GM23338 (cell line): ENCODE results near the gene BAIAP2. TPM values are rescaled to one million over a fixed set of nuclear protein-coding genes. Genes with fewer than 3 reads are reported as not detected.

ENCODE experiments used
- ATAC-seq: fragments of 200-7000 bp; cut with Tn5 transposase; 3 replicates; pipeline ENCODE4 v1.9.1; 2020
- DNase-seq: peaks from one replicate; pipeline ENCODE4 v3.0.0-alpha.2; 2015; ENCODE audit warnings: low spot score
- H2AFZ ChIP-seq: fragments of 200-600 bp; sonication (generic); 2 replicates; pipeline ENCODE4 v1.8.0; 2016; ENCODE audit warnings: antibody characterized with exemption, mild to moderate bottlenecking, moderate library complexity
- H3F3A ChIP-seq: fragments of 200-600 bp; sonication (generic); replicated peaks from 2 replicates; pipeline ENCODE4 v1.8.0; 2017; ENCODE audit warnings: antibody characterized with exemption, mixed run types, low read depth
- H3K27ac ChIP-seq: fragments of 200-600 bp; sonication (generic); 2 replicates; pipeline ENCODE4 v1.6.1; 2016; ENCODE audit warnings: low read depth
- H3K27me3 ChIP-seq: fragments of 200-600 bp; sonication (generic); 2 replicates; pipeline ENCODE4 v1.8.0; 2016; ENCODE audit warnings: mild to moderate bottlenecking, mixed run types, moderate library complexity; ENCODE audit not compliant: insufficient read depth
- H3K36me3 ChIP-seq: fragments of 200-600 bp; sonication (generic); 2 replicates; pipeline ENCODE4 v1.8.0; 2016; ENCODE audit warnings: mild to moderate bottlenecking; ENCODE audit not compliant: insufficient read depth
- H3K4me1 ChIP-seq: fragments of 200-600 bp; sonication (generic); 2 replicates; pipeline ENCODE4 v1.8.0; 2016; ENCODE audit warnings: mild to moderate bottlenecking, moderate library complexity; ENCODE audit not compliant: insufficient read depth
- H3K4me2 ChIP-seq: fragments of 200-600 bp; sonication (generic); 2 replicates; pipeline ENCODE4 v1.7.1; 2017; ENCODE audit warnings: mixed run types
- H3K4me3 ChIP-seq: fragments of 200-600 bp; sonication (generic); 2 replicates; pipeline ENCODE4 v1.6.1; 2016; ENCODE audit warnings: mixed run types
- H3K79me2 ChIP-seq: fragments of 200-600 bp; sonication (generic); replicated peaks from 2 replicates; pipeline ENCODE4 v1.8.0; 2017; ENCODE audit warnings: mild to moderate bottlenecking; ENCODE audit not compliant: insufficient read depth
- H3K9me2 ChIP-seq: fragments of 200-600 bp; sonication (generic); 2 replicates; pipeline ENCODE4 v1.8.0; 2017; ENCODE audit not compliant: insufficient read depth
- H4K20me1 ChIP-seq: fragments of 200-600 bp; sonication (generic); replicated peaks from 2 replicates; pipeline ENCODE4 v1.8.0; 2017; ENCODE audit warnings: mild to moderate bottlenecking; ENCODE audit not compliant: insufficient read depth
- H3K27ac Mint-ChIP-seq: 2 replicates; pipeline ENCODE4 v1.8.0; 2020; ENCODE audit warnings: inconsistent platforms, mild to moderate bottlenecking, moderate library complexity, mixed read lengths
- H3K27me3 Mint-ChIP-seq: 3 replicates; pipeline ENCODE4 v1.8.0; 2022; ENCODE audit warnings: low read depth, mild to moderate bottlenecking, moderate library complexity, mixed read lengths, inconsistent platforms; ENCODE audit not compliant: insufficient read depth, poor library complexity
- H3K36me3 Mint-ChIP-seq: 3 replicates; pipeline ENCODE4 v1.8.0; 2021; ENCODE audit warnings: low read depth, mild to moderate bottlenecking, inconsistent platforms, moderate library complexity, mixed read lengths
- H3K4me1 Mint-ChIP-seq: 3 replicates; pipeline ENCODE4 v1.8.0; 2020; ENCODE audit warnings: mild to moderate bottlenecking, inconsistent platforms, mixed read lengths
- H3K4me3 Mint-ChIP-seq: 3 replicates; pipeline ENCODE4 v1.8.0; 2021; ENCODE audit warnings: moderate library complexity, mild to moderate bottlenecking, inconsistent platforms, mixed read lengths
- H3K9me3 Mint-ChIP-seq: 3 replicates; pipeline ENCODE4 v1.8.0; 2020; ENCODE audit warnings: moderate library complexity, mild to moderate bottlenecking, inconsistent platforms, mixed read lengths
- EZH2 ChIP-seq: fragments of 200-600 bp; sonication (generic); IDR thresholded peaks from one replicate; pipeline ENCODE4 v1.8.0; 2017; ENCODE audit warnings: antibody characterized with exemption, mild to moderate bottlenecking, low read depth; ENCODE audit not compliant: unreplicated experiment
- EZH2phosphoT487 ChIP-seq: fragments of 200-600 bp; sonication (generic); IDR thresholded peaks from one replicate; pipeline ENCODE4 v1.8.1; 2018; ENCODE audit warnings: antibody characterized with exemption; ENCODE audit not compliant: unreplicated experiment
- JUNB ChIP-seq: IDR thresholded peaks from one replicate; pipeline ENCODE4 v1.6.1; 2016; ENCODE audit warnings: antibody characterized with exemption; ENCODE audit not compliant: unreplicated experiment
- NANOG ChIP-seq: IDR thresholded peaks from 2 replicates; pipeline ENCODE4 v1.6.1; 2016; ENCODE audit warnings: antibody characterized with exemption, borderline replicate concordance
- POLR2AphosphoS5 ChIP-seq: IDR thresholded peaks from 2 replicates; pipeline ENCODE4 v1.6.1; 2016; ENCODE audit warnings: antibody characterized with exemption, low read depth
- STAT1 ChIP-seq: IDR thresholded peaks from one replicate; pipeline ENCODE4 v1.6.1; 2016; ENCODE audit warnings: antibody characterized with exemption; ENCODE audit not compliant: unreplicated experiment
- ZNF114 ChIP-seq: fragments of 250-450 bp; sonication (Bioruptor Pico); IDR thresholded peaks from 2 replicates; pipeline ENCODE4 v1.5.0; 2020; ENCODE audit warnings: mild to moderate bottlenecking, moderate library complexity
- ZNF331 ChIP-seq: fragments of 250-450 bp; sonication (Bioruptor Pico); IDR thresholded peaks from 2 replicates; pipeline ENCODE4 v1.5.0; 2020; ENCODE audit warnings: low read depth, mild to moderate bottlenecking, moderate library complexity
- polyA plus RNA-seq: library from polyadenylated mRNA; unstranded; fragments of >200 nt; fragmentation: Nextera tagmentation; extraction: Ambion mirVana; gene quantifications from 2 replicates; pipeline ENCODE4 v1.2.1, GENCODE V29; 2016
- total RNA-seq: library from RNA; depleted of rRNA; stranded (reverse); fragments of >200 nt; shearing (Covaris generic); gene quantifications from 2 replicates; pipeline ENCODE4 v1.2.3, GENCODE V29; 2014
- TF ChIP-seq, protein P1 (sequence below): IDR thresholded peaks from 2 replicates; pipeline ENCODE4 v1.6.1; 2016; ENCODE audit warnings: antibody characterized with exemption
- TF ChIP-seq, protein P2 (sequence below): IDR thresholded peaks from one replicate; pipeline ENCODE4 v1.6.1; 2018; ENCODE audit warnings: antibody characterized with exemption; ENCODE audit not compliant: unreplicated experiment
- TF ChIP-seq, protein P3 (sequence below), 2 experiments: fragments of 200-600 bp in 1 of 2; sonication (generic) in 1 of 2; conservative IDR thresholded peaks; 2 replicates each; pipeline versions ENCODE4 v1.5.1 to v1.6.1; 2016 to 2017; ENCODE audit warnings: antibody characterized with exemption in 2 of 2, low read depth in 2 of 2, mild to moderate bottlenecking in 2 of 2, moderate library complexity in 1 of 2

BAIAP2 gene
- total and polyA plus RNA-seq, 2 experiments from 2014 or later: 21.7 to 22.7 TPM

DNA sequence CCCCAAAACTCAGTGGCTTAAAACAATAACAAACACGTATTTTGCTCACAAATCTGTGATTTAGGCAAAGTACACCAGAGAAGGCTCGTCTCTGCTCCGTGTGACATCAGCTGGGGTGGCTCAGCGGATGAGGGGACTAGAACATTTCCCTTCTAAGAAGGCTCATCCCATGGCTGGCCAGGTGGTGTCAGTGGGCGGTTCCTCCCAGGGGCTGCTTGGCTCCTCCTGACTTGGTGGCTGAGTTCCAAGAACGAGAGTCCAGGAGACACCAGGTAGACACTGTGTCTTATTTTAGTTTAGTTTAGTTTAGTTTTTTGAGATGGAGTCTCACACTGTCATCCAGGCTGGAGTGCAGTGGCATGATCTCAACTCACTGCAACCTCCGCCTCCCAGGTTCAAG lies 48.9 kb upstream of the BAIAP2 start (continued):
- TF ChIP-seq STAT1: no peak

DNA sequence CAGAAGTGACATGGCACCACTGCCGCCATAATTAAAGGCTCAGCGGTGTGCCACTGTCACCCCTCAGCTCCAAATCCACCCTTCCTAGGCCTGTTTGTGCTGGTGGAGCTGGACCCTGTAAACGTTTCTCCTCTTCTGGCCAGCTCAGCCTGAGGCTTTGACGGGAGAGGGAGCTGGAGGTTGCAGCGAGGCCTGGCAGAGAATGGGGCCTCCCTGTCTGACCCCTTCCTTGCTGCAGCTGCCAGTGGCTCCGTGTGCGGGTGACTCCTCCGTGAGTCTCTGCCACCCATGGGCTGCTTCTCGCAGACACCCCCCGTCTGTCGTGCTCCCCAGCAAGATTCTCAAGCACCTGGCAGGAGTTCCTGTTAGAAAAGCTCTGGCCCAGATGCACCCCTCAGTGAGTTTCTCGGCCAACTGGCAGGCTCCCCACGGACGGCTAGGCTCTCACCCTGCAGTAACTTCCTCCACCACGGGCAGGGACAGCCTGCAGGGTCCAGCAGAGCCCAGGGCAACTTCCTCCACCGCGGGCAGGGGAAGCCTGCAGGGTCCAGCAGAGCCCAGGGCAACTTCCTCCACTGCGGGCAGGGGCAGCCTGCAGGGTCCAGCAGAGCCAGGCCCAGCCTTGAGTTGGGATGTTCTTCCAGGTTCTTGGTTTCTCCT lies 48.0 kb upstream of the BAIAP2 start:
- Histone ChIP-seq H3K9me2 (no peaks in the 10 kb centered on the region), H3K36me3 (no peaks in the 10 kb centered on the region), H3K27me3 (no peaks in the 10 kb centered on the region), H3K4me1 (no peaks in the 10 kb centered on the region), H3K79me2 (no peaks in the 10 kb centered on the region), H2AFZ (no peak overlapping the region), H3K4me3 (no peak overlapping the region), H4K20me1 (no peaks in the 10 kb centered on the region), H3F3A (no peaks in the 10 kb centered on the region), H3K4me2 (no peak overlapping the region), H3K27ac (no peak overlapping the region)
- no peak for TF ChIP-seq ZNF114
- no peak for TF ChIP-seq EZH2
- TF ChIP-seq JUNB: no peak
- TF ChIP-seq, protein P1, sequence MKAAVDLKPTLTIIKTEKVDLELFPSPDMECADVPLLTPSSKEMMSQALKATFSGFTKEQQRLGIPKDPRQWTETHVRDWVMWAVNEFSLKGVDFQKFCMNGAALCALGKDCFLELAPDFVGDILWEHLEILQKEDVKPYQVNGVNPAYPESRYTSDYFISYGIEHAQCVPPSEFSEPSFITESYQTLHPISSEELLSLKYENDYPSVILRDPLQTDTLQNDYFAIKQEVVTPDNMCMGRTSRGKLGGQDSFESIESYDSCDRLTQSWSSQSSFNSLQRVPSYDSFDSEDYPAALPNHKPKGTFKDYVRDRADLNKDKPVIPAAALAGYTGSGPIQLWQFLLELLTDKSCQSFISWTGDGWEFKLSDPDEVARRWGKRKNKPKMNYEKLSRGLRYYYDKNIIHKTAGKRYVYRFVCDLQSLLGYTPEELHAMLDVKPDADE: no peak
- TF ChIP-seq EZH2phosphoT487: no peak
- TF ChIP-seq STAT1: no peak
- no peak for TF ChIP-seq NANOG
- no peak overlapping the region for H3K27ac Mint-ChIP-seq
- no peak for DNase-seq
- ATAC-seq: no peak
- peaks cover 7% of the 10 kb centered on the region for H3K27me3 Mint-ChIP-seq
- H3K36me3 Mint-ChIP-seq: no peaks in the 10 kb centered on the region
- peaks cover 5% of the 10 kb centered on the region; the same call in 2 of the 3 replicates for H3K4me1 Mint-ChIP-seq
- H3K4me3 Mint-ChIP-seq: no peak overlapping the region
- H3K9me3 Mint-ChIP-seq: no peaks in the 10 kb centered on the region

DNA sequence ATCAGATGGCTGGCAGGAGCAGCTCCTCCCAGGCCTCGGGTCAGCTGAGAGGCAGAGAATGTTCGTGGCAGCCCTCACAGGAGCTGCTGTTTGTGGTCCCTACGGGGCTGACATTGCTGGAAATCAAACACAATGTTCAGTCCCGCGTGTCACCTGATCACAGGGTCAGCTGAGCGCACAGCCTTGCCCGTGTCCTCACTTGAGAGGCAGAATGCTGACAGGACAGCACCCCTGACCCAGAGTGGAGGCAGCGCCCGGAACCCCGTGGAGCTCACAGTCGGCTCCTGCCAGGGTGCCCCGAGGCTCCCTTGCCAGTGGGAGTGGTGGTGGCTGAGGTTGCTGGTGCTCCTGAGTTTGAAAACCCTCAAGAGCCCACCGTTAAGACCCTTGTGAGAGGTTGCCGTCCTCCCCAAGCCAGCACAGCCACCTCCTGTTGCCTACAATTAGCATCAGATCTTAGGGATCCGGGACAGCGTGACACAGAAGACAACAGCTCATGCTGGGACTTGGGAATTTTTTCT lies 47.0 kb upstream of the BAIAP2 start:
- Histone ChIP-seq H3F3A (0 out of 2 replicates have a peak, but pooled peaks cover 6% of the 10 kb centered on the region), H3K9me2 (no peaks in the 10 kb centered on the region), H3K27ac (no peak overlapping the region), H3K27me3 (peaks cover 4% of the 10 kb centered on the region; the same call in 1 of the 2 replicates), H3K79me2 (no peaks in the 10 kb centered on the region), H3K36me3 (no peaks in the 10 kb centered on the region), H2AFZ (no peak overlapping the region), H3K4me3 (no peak overlapping the region), H4K20me1 (no peaks in the 10 kb centered on the region), H3K4me1 (peaks cover 4% of the 10 kb centered on the region; the same call in 1 of the 2 replicates), H3K4me2 (no peak overlapping the region)
- H3K4me3 Mint-ChIP-seq: no peak overlapping the region
- DNase-seq (no peak), ATAC-seq (no peak)
- peaks cover 10% of the 10 kb centered on the region; the same call in 2 of the 3 replicates for H3K4me1 Mint-ChIP-seq
- H3K27ac Mint-ChIP-seq: no peak overlapping the region
- H3K36me3 Mint-ChIP-seq: no peaks in the 10 kb centered on the region
- no peaks in the 10 kb centered on the region for H3K9me3 Mint-ChIP-seq
- H3K27me3 Mint-ChIP-seq: peaks cover 10% of the 10 kb centered on the region
- TF ChIP-seq ZNF114 (no peak), POLR2AphosphoS5 (no peak), EZH2phosphoT487 (no peak), EZH2 (no peak), JUNB (no peak), NANOG (no peak), STAT1 (no peak), ZNF331 (CRISPR knock-in tag) (no peak)
- TF ChIP-seq, protein P2, sequence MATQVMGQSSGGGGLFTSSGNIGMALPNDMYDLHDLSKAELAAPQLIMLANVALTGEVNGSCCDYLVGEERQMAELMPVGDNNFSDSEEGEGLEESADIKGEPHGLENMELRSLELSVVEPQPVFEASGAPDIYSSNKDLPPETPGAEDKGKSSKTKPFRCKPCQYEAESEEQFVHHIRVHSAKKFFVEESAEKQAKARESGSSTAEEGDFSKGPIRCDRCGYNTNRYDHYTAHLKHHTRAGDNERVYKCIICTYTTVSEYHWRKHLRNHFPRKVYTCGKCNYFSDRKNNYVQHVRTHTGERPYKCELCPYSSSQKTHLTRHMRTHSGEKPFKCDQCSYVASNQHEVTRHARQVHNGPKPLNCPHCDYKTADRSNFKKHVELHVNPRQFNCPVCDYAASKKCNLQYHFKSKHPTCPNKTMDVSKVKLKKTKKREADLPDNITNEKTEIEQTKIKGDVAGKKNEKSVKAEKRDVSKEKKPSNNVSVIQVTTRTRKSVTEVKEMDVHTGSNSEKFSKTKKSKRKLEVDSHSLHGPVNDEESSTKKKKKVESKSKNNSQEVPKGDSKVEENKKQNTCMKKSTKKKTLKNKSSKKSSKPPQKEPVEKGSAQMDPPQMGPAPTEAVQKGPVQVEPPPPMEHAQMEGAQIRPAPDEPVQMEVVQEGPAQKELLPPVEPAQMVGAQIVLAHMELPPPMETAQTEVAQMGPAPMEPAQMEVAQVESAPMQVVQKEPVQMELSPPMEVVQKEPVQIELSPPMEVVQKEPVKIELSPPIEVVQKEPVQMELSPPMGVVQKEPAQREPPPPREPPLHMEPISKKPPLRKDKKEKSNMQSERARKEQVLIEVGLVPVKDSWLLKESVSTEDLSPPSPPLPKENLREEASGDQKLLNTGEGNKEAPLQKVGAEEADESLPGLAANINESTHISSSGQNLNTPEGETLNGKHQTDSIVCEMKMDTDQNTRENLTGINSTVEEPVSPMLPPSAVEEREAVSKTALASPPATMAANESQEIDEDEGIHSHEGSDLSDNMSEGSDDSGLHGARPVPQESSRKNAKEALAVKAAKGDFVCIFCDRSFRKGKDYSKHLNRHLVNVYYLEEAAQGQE: no peak
- TF ChIP-seq, protein P3, sequence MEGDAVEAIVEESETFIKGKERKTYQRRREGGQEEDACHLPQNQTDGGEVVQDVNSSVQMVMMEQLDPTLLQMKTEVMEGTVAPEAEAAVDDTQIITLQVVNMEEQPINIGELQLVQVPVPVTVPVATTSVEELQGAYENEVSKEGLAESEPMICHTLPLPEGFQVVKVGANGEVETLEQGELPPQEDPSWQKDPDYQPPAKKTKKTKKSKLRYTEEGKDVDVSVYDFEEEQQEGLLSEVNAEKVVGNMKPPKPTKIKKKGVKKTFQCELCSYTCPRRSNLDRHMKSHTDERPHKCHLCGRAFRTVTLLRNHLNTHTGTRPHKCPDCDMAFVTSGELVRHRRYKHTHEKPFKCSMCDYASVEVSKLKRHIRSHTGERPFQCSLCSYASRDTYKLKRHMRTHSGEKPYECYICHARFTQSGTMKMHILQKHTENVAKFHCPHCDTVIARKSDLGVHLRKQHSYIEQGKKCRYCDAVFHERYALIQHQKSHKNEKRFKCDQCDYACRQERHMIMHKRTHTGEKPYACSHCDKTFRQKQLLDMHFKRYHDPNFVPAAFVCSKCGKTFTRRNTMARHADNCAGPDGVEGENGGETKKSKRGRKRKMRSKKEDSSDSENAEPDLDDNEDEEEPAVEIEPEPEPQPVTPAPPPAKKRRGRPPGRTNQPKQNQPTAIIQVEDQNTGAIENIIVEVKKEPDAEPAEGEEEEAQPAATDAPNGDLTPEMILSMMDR (conservative IDR thresholded peaks at IDR 0.05; ENCODE audit: low read depth in 2 of 2): no peak
- TF ChIP-seq, protein P1: no peak
